ENCODE data around the gene GAA. TPM values are rescaled to one million over a fixed set of nuclear protein-coding genes. Genes with fewer than 3 reads are reported as not detected.
A peak's percentile ranks its signal among the peaks of the same experiment; 100 is the strongest.

The GAA gene
- total and polyA plus RNA-seq, 10 of the 15 experiments (the other 5 are each of a cell fraction or from before 2014, with no cell fraction given) = 0.18 to 10.5 (median 4.1) TPM

DNA sequence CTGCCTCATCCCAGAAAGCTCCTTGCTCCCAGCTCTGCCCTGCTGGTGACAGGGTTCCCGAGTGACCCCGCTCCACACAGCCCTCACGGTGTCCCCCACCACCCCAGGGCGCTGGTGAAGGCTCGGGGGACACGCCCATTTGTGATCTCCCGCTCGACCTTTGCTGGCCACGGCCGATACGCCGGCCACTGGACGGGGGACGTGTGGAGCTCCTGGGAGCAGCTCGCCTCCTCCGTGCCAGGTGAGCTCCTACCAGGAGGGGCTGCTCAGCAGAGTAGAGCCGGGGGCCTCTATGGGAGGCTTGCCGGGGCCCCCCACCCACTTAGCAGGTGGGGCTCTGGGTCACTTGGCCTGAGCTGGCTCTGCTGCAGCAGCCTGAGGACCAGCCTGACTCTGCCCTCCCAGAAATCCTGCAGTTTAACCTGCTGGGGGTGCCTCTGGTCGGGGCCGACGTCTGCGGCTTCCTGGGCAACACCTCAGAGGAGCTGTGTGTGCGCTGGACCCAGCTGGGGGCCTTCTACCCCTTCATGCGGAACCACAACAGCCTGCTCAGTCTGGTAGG is 11.2 kb downstream of the GAA start:
- in situ Hi-C loops (cut with MboI) = no loop called here
- no TSS peak for BruUV-seq (replicated peaks)
- Histone ChIP-seq H3K9me3 (replicated peaks; ENCODE audit: control insufficient read depth, insufficient read depth, low read length) (no peaks in the 10 kb centered on the region; the same call in 2 of the 3 replicates), H3K4me3 (no peak overlapping the region), H3K4me2 (ENCODE audit: control insufficient read depth, insufficient read depth) (no peak overlapping the region), H3K27me3 (replicated peaks in 1 of 2; ENCODE audit: control insufficient read depth in 2 of 2, insufficient read depth in 2 of 2, low read length in 1 of 2) (peaks cover 0 to 3% of the 10 kb centered on the region in 2 experiments; a peak in 2 of 4 replicates), H3K9ac (ENCODE audit: control insufficient read depth, insufficient read depth, low read length) (no peak overlapping the region), H3K27ac (ENCODE audit: control insufficient read depth, insufficient read depth) (no peak overlapping the region), H3K4me1 (ENCODE audit: control insufficient read depth, insufficient read depth, low read length) (no peaks in the 10 kb centered on the region), H3K79me2 (ENCODE audit: control insufficient read depth, insufficient read depth, low read length) (no peaks in the 10 kb centered on the region), H4K20me1 (ENCODE audit: control insufficient read depth, insufficient read depth) (no peaks in the 10 kb centered on the region; the same call in 1 of the 2 replicates), H2AFZ (ENCODE audit: control insufficient read depth, low read depth, low read length) (no peak overlapping the region), H3K36me3 (ENCODE audit: control insufficient read depth in 2 of 2, insufficient read depth in 2 of 2, low read length in 1 of 2) (no peaks in the 10 kb centered on the region)
- ChIA-PET CTCF (no interaction called here), SMC1A (ENCODE audit: uncharacterized antibody, unreplicated experiment) (no interaction called here), RAD21 (ENCODE audit: unreplicated experiment) (no interaction called here), POLR2A (interaction anchor here (0.6 kb wide), 1 partner anchor 1678 kb away, joined by 3 read pairs; no protein-coding TSS in a partner anchor)
- WGBS (ENCODE audit: insufficient coverage, insufficient replicate concordance, low lambda C conversion rate, missing lambda C conversion rate) = 43% methylated on average over 24 of the region's 24 CpGs
- FAIRE-seq = no peak
- intact Hi-C loops (cut with micrococcal nuclease; ENCODE audit: unreplicated experiment) = no loop called here
- ATAC-seq = peak; percentile 27; the same call in 2 of the 3 replicates
- no peak for DNase-seq (ENCODE audit: low read depth, low spot score)
- TF ChIP-seq, protein P1, sequence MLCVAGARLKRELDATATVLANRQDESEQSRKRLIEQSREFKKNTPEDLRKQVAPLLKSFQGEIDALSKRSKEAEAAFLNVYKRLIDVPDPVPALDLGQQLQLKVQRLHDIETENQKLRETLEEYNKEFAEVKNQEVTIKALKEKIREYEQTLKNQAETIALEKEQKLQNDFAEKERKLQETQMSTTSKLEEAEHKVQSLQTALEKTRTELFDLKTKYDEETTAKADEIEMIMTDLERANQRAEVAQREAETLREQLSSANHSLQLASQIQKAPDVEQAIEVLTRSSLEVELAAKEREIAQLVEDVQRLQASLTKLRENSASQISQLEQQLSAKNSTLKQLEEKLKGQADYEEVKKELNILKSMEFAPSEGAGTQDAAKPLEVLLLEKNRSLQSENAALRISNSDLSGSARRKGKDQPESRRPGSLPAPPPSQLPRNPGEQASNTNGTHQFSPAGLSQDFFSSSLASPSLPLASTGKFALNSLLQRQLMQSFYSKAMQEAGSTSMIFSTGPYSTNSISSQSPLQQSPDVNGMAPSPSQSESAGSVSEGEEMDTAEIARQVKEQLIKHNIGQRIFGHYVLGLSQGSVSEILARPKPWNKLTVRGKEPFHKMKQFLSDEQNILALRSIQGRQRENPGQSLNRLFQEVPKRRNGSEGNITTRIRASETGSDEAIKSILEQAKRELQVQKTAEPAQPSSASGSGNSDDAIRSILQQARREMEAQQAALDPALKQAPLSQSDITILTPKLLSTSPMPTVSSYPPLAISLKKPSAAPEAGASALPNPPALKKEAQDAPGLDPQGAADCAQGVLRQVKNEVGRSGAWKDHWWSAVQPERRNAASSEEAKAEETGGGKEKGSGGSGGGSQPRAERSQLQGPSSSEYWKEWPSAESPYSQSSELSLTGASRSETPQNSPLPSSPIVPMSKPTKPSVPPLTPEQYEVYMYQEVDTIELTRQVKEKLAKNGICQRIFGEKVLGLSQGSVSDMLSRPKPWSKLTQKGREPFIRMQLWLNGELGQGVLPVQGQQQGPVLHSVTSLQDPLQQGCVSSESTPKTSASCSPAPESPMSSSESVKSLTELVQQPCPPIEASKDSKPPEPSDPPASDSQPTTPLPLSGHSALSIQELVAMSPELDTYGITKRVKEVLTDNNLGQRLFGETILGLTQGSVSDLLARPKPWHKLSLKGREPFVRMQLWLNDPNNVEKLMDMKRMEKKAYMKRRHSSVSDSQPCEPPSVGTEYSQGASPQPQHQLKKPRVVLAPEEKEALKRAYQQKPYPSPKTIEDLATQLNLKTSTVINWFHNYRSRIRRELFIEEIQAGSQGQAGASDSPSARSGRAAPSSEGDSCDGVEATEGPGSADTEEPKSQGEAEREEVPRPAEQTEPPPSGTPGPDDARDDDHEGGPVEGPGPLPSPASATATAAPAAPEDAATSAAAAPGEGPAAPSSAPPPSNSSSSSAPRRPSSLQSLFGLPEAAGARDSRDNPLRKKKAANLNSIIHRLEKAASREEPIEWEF (IDR thresholded peaks at IDR 0.05; ENCODE audit: insufficient replicate concordance, low read depth, low read length) = no peak
- no peak for TF ChIP-seq CHD4 (IDR thresholded peaks at IDR 0.05)
- TF ChIP-seq, protein P2, sequence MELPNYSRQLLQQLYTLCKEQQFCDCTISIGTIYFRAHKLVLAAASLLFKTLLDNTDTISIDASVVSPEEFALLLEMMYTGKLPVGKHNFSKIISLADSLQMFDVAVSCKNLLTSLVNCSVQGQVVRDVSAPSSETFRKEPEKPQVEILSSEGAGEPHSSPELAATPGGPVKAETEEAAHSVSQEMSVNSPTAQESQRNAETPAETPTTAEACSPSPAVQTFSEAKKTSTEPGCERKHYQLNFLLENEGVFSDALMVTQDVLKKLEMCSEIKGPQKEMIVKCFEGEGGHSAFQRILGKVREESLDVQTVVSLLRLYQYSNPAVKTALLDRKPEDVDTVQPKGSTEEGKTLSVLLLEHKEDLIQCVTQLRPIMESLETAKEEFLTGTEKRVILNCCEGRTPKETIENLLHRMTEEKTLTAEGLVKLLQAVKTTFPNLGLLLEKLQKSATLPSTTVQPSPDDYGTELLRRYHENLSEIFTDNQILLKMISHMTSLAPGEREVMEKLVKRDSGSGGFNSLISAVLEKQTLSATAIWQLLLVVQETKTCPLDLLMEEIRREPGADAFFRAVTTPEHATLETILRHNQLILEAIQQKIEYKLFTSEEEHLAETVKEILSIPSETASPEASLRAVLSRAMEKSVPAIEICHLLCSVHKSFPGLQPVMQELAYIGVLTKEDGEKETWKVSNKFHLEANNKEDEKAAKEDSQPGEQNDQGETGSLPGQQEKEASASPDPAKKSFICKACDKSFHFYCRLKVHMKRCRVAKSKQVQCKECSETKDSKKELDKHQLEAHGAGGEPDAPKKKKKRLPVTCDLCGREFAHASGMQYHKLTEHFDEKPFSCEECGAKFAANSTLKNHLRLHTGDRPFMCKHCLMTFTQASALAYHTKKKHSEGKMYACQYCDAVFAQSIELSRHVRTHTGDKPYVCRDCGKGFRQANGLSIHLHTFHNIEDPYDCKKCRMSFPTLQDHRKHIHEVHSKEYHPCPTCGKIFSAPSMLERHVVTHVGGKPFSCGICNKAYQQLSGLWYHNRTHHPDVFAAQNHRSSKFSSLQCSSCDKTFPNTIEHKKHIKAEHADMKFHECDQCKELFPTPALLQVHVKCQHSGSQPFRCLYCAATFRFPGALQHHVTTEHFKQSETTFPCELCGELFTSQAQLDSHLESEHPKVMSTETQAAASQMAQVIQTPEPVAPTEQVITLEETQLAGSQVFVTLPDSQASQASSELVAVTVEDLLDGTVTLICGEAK (IDR thresholded peaks at IDR 0.05; ENCODE audit: borderline replicate concordance) = no peak
- no peak for TF ChIP-seq IKZF1 (conservative IDR thresholded peaks at IDR 0.05)
- TF ChIP-seq RFX5 (IDR thresholded peaks at IDR 0.05; ENCODE audit: low read depth, low read length) = no peak

Data from GM12878 (cell line).